Measurements from ENCODE around the gene MOCOS. TPM values are rescaled to one million over a fixed set of nuclear protein-coding genes. Genes with fewer than 3 reads are reported as not detected.
A peak's percentile ranks its signal among the peaks of the same experiment; 100 is the strongest.
"Not testable (repeated sequence)": the region's sequence is repeated elsewhere in the genome, so short reads cannot be mapped to it uniquely, and the experiment has no call there.

Gene MOCOS
- total RNA-seq, 1 donor from 2014 or later, result 0.42 TPM

GRCh38 chr18:36167692-36168218 lies 19.5 kb upstream of the MOCOS start:
- Mint-ChIP-seq H3K4me3 (no peak overlapping the region), H3K27me3 (no peaks in the 10 kb centered on the region), H3K4me1 (no peaks in the 10 kb centered on the region), H3K27ac (no peak overlapping the region), H3K36me3 (ENCODE audit: low read depth) (peaks cover 83% of the 10 kb centered on the region), H3K9me3 (no peaks in the 10 kb centered on the region)
- POLR2A ChIA-PET, result no interaction called here
- DNase-seq, result no peak
- intact Hi-C loops (cut with micrococcal nuclease), result no loop called here
- no peak for TF ChIP-seq CTCF (IDR thresholded peaks at IDR 0.05)
- CTCF ChIA-PET, result no interaction called here
- ATAC-seq (ENCODE audit: low read depth), result no peak

GRCh38 chr18:36168296-36168695 lies 19.0 kb upstream of the MOCOS start:
- H3K27ac Mint-ChIP-seq, result peak overlapping the region; percentile 53
- H3K9me3 Mint-ChIP-seq; DNase-seq; POLR2A ChIA-PET; intact Hi-C loops (cut with micrococcal nuclease); H3K4me1 Mint-ChIP-seq; H3K4me3 Mint-ChIP-seq; ATAC-seq (ENCODE audit: low read depth); H3K27me3 Mint-ChIP-seq; CTCF ChIA-PET: not testable (repeated sequence)
- peaks cover 82% of the 10 kb centered on the region for H3K36me3 Mint-ChIP-seq (ENCODE audit: low read depth)

- no peaks in the 10 kb centered on the region for H3K9me3 Mint-ChIP-seq
- intact Hi-C loops (cut with micrococcal nuclease), result no loop called here
- H3K27ac Mint-ChIP-seq, result no peak overlapping the region
- H3K27me3 Mint-ChIP-seq, result no peaks in the 10 kb centered on the region
- POLR2A ChIA-PET, result no interaction called here
- CTCF ChIA-PET, result no interaction called here
- DNase-seq, result no peak
- no peak for TF ChIP-seq CTCF (IDR thresholded peaks at IDR 0.05)
- H3K4me3 Mint-ChIP-seq, result no peak overlapping the region
- no peaks in the 10 kb centered on the region for H3K4me1 Mint-ChIP-seq
- ATAC-seq (ENCODE audit: low read depth), result no peak
- H3K36me3 Mint-ChIP-seq (ENCODE audit: low read depth), result peaks cover 82% of the 10 kb centered on the region
Measured at GRCh38 chr18:36169938-36170337, 17.4 kb upstream of the MOCOS start.

GRCh38 chr18:36175481-36175880 lies 11.8 kb upstream of the MOCOS start:
- TF ChIP-seq CTCF (IDR thresholded peaks at IDR 0.05), result no peak
- Mint-ChIP-seq H3K27ac (no peak overlapping the region), H3K27me3 (no peaks in the 10 kb centered on the region), H3K36me3 (ENCODE audit: low read depth) (peaks cover 73% of the 10 kb centered on the region), H3K9me3 (no peaks in the 10 kb centered on the region), H3K4me3 (no peak overlapping the region), H3K4me1 (peaks cover 16% of the 10 kb centered on the region)
- ChIA-PET CTCF (no interaction called here), POLR2A (no interaction called here)
- no peak for ATAC-seq (ENCODE audit: low read depth)
- DNase-seq, result no peak
- intact Hi-C loops (cut with micrococcal nuclease), result no loop called here

- no peak for DNase-seq
- H3K4me1 Mint-ChIP-seq, result peaks cover 17% of the 10 kb centered on the region
- intact Hi-C loops (cut with micrococcal nuclease), result no loop called here
- no peak for ATAC-seq (ENCODE audit: low read depth)
- no peak overlapping the region for H3K4me3 Mint-ChIP-seq
- POLR2A ChIA-PET, result no interaction called here
- CTCF ChIA-PET, result no interaction called here
- no peak overlapping the region for H3K27ac Mint-ChIP-seq
- H3K27me3 Mint-ChIP-seq, result no peaks in the 10 kb centered on the region
- TF ChIP-seq CTCF (IDR thresholded peaks at IDR 0.05), result no peak
- H3K36me3 Mint-ChIP-seq (ENCODE audit: low read depth), result peaks cover 66% of the 10 kb centered on the region
- H3K9me3 Mint-ChIP-seq, result no peaks in the 10 kb centered on the region
Measured at GRCh38 chr18:36176177-36176584, 11.1 kb upstream of the MOCOS start.

- ChIA-PET CTCF (no interaction called here), POLR2A (no interaction called here)
- DNase-seq, result no peak
- intact Hi-C loops (cut with micrococcal nuclease), result no loop called here
- no peaks in the 10 kb centered on the region for H3K9me3 Mint-ChIP-seq
- no peak overlapping the region for H3K4me3 Mint-ChIP-seq
- peaks cover 17% of the 10 kb centered on the region for H3K4me1 Mint-ChIP-seq
- no peak for ATAC-seq (ENCODE audit: low read depth)
- no peaks in the 10 kb centered on the region for H3K27me3 Mint-ChIP-seq
- peaks cover 60% of the 10 kb centered on the region for H3K36me3 Mint-ChIP-seq (ENCODE audit: low read depth)
- H3K27ac Mint-ChIP-seq, result no peak overlapping the region
- no peak for TF ChIP-seq CTCF (IDR thresholded peaks at IDR 0.05)
Measured at GRCh38 chr18:36176711-36177110, 10.6 kb upstream of the MOCOS start.

Data from activated B cell treated with CpG ODN at 0.5 μM for 24 hours (primary cell).